GM12878 (cell line): Measurements from ENCODE around the gene CSAD. TPM values are rescaled to one million over a fixed set of nuclear protein-coding genes. Genes with fewer than 3 reads are reported as not detected.

Source experiments
- ATAC-seq: fragments of 200-7000 bp; cut with Tn5 transposase; 3 replicates; pipeline ENCODE4 v1.9.1; 2020; ENCODE audit warnings: mild to moderate bottlenecking, moderate library complexity
- BruUV-seq: library from RNA; stranded (reverse); fragments of 400-500 nt; replicated peaks from 2 replicates; lab custom pipeline; 2021; lab: Mats Ljungman, UMichigan
- CTCF ChIA-PET: fragments of 300-600 bp; sonication (Branson Sonifier 250); formaldehyde crosslinking; extraction: SDS; loops from one replicate; lab custom pipeline; 2021; ENCODE audit warnings: inconsistent platforms; lab: Yijun Ruan, JAX
- POLR2A ChIA-PET: fragments of 350-600 bp; formaldehyde crosslinking; extraction: SDS; loops from one replicate; lab custom pipeline; 2021; ENCODE audit warnings: inconsistent platforms; lab: Charles Lee
- RAD21 ChIA-PET: fragments of 300-600 bp; sonication (Branson Sonifier 250); formaldehyde crosslinking; loops from one replicate; lab custom pipeline; 2023; ENCODE audit warnings: antibody characterized with exemption; ENCODE audit not compliant: unreplicated experiment; lab: Charles Lee
- SMC1A ChIA-PET: fragments of 300-600 bp; sonication (Branson Sonifier 250); formaldehyde crosslinking; loops from one replicate; lab custom pipeline; 2023; ENCODE audit not compliant: unreplicated experiment, uncharacterized antibody; lab: Charles Lee
- DNase-seq: peaks from one replicate; pipeline ENCODE4 v3.0.0-alpha.2; 2011; ENCODE audit warnings: low read depth, low spot score
- FAIRE-seq: peaks from 3 replicates; lab custom pipeline; 2011; peaks lifted over from hg19 to GRCh38; lab: Jason Lieb, UNC
- H2AFZ ChIP-seq: 2 replicates; pipeline ENCODE4 v1.6.0; 2011; ENCODE audit warnings: low read depth, low read length, control low read depth; ENCODE audit not compliant: control insufficient read depth
- H3K27ac ChIP-seq: 2 replicates; pipeline ENCODE4 v1.5.1; 2011; ENCODE audit warnings: control low read depth; ENCODE audit not compliant: control insufficient read depth, insufficient read depth
- H3K27me3 ChIP-seq, 2 experiments: replicated peaks in 1 of 2; 2 replicates each; pipeline versions ENCODE4 v1.6.0 to v1.6.1; 2011; ENCODE audit warnings: low read length in 1 of 2; ENCODE audit not compliant: control insufficient read depth in 2 of 2, insufficient read depth in 2 of 2
- H3K36me3 ChIP-seq, 2 experiments: 2 replicates each; pipeline ENCODE4 v1.5.1; 2011; ENCODE audit warnings: low read length in 1 of 2; ENCODE audit not compliant: control insufficient read depth in 2 of 2, insufficient read depth in 2 of 2
- H3K4me1 ChIP-seq: 2 replicates; pipeline ENCODE4 v1.6.1; 2011; ENCODE audit warnings: mild to moderate bottlenecking, low read length, moderate library complexity, mixed read lengths; ENCODE audit not compliant: control insufficient read depth, insufficient read depth
- H3K4me2 ChIP-seq: 2 replicates; pipeline ENCODE4 v1.6.0; 2011; ENCODE audit warnings: control low read depth; ENCODE audit not compliant: control insufficient read depth, insufficient read depth
- H3K4me3 ChIP-seq: fragments of 200-600 bp; sonication (generic); 2 replicates; pipeline ENCODE4 v1.5.1; 2016
- H3K79me2 ChIP-seq: 2 replicates; pipeline ENCODE4 v1.6.0; 2011; ENCODE audit warnings: low read length; ENCODE audit not compliant: control insufficient read depth, insufficient read depth
- H3K9ac ChIP-seq: 2 replicates; pipeline ENCODE4 v1.8.0; 2011; ENCODE audit warnings: low read length, control low read depth, mixed read lengths; ENCODE audit not compliant: control insufficient read depth, insufficient read depth
- H3K9me3 ChIP-seq: replicated peaks from 3 replicates; pipeline ENCODE4 v1.5.1; 2011; ENCODE audit warnings: mild to moderate bottlenecking, low read length; ENCODE audit not compliant: control insufficient read depth, insufficient read depth
- H4K20me1 ChIP-seq: 2 replicates; pipeline ENCODE4 v1.6.0; 2011; ENCODE audit not compliant: control insufficient read depth, insufficient read depth
- ASH2L ChIP-seq: fragments of 300-600, 200-600 bp; sonication (generic); IDR thresholded peaks from 2 replicates; pipeline ENCODE4 v1.6.1; 2017; ENCODE audit warnings: low read depth, mild to moderate bottlenecking, borderline replicate concordance
- ATF2 ChIP-seq: IDR thresholded peaks from 2 replicates; pipeline ENCODE4 v1.6.1; 2012; ENCODE audit warnings: low read length, inconsistent platforms
- HCFC1 ChIP-seq: fragments of 150-350 bp; IDR thresholded peaks from 2 replicates; pipeline ENCODE4 v1.6.1; 2014; ENCODE audit warnings: low read length
- NR2C2 ChIP-seq: IDR thresholded peaks from 2 replicates; pipeline ENCODE4 v1.6.1; 2011; ENCODE audit warnings: borderline replicate concordance, low read depth; ENCODE audit not compliant: control insufficient read depth, insufficient read length
- NRF1 ChIP-seq: conservative IDR thresholded peaks from 2 replicates; pipeline ENCODE4 v1.6.1; 2011; ENCODE audit warnings: mild to moderate bottlenecking, low read depth, low read length, improper control_type of control experiment
- PKNOX1 ChIP-seq: fragments of 450-650 bp; IDR thresholded peaks from 2 replicates; pipeline ENCODE4 v1.6.1; 2016; ENCODE audit warnings: mild to moderate bottlenecking
- PML ChIP-seq: IDR thresholded peaks from 2 replicates; pipeline ENCODE4 v1.6.1; 2012; ENCODE audit warnings: low read length, inconsistent platforms
- SKIL ChIP-seq: fragments of 450-650 bp; IDR thresholded peaks from 2 replicates; pipeline ENCODE4 v1.6.1; 2017; ENCODE audit warnings: mild to moderate bottlenecking, low read depth, inconsistent platforms; ENCODE audit not compliant: poor library complexity, severe bottlenecking
- SREBF2 ChIP-seq: IDR thresholded peaks from 2 replicates; pipeline ENCODE4 v1.6.1; 2012; ENCODE audit warnings: mild to moderate bottlenecking, low read length
- WGBS: methylation state at CpG from one replicate; pipeline ENCODE4 v1.1.6; 2016; ENCODE audit warnings: low lambda C conversion rate; ENCODE audit not compliant: insufficient replicate concordance, insufficient coverage; ENCODE audit errors: missing lambda C conversion rate; 5-methylcytosine and 5-hydroxymethylcytosine counted together
- in situ Hi-C: fragments of 300-500 bp; cut with MboI; formaldehyde crosslinking; loops from 9 replicates; pipeline ENCODE4 v1.14.3; 2018; ENCODE audit warnings: mixed read lengths
- intact Hi-C: fragments of 100-400 bp; cut with micrococcal nuclease; formaldehyde crosslinking; loops from one replicate; pipeline ENCODE4 v1.14.2; 2022; ENCODE audit not compliant: unreplicated experiment
- polyA plus RNA-seq, 11 experiments: library from polyadenylated mRNA; depleted of rRNA in 4 of 11; unstranded in 6 of 11; stranded (reverse) in 5 of 11; fragments of >200 nt; fragmentation: Nextera tagmentation in 4 of 11; fragmentation: Illumina TruSeq in 1 of 11; extraction: Ambion mirVana in 4 of 11; extraction: Trizol in 1 of 11; gene quantifications; 1 replicate in 1 of 11; 2 replicates in 10 of 11; pipeline versions ENCODE4 v1.2.1 to v1.2.3, GENCODE V29; 2011 to 2016; ENCODE audit warnings: inconsistent platforms in 2 of 11, missing spikeins in 2 of 11, low read depth in 1 of 11
- total RNA-seq, 4 experiments: library from RNA; depleted of rRNA in 3 of 4; stranded (reverse); fragments of >200 nt in 3 of 4; fragmentation: Illumina TruSeq in 1 of 4; extraction: Trizol in 1 of 4; gene quantifications; 2 replicates each; pipeline versions ENCODE4 v1.2.1 to v1.2.3, GENCODE V29; 2013 to 2021
- TF ChIP-seq, protein P1 (sequence below): fragments of 450-650 bp; formaldehyde crosslinking; IDR thresholded peaks from 2 replicates; pipeline ENCODE4 v1.4.0; 2022; ENCODE audit warnings: mild to moderate bottlenecking, moderate library complexity

CSAD gene
- total and polyA plus RNA-seq, 10 of the 15 experiments (the other 5 are each of a cell fraction or from before 2014, with no cell fraction given), result 1.1 to 20.4 (median 6.2) TPM

GRCh38 chr12:53207042-53207441, 26.3 kb upstream of the CSAD start, which contains the start of gene ITGB7 (continued):
- TF ChIP-seq ATF2 (no peak; the same call in 1 of the 2 replicates), ASH2L (no peak), SKIL (no peak), NR2C2 (no peak)

DNA sequence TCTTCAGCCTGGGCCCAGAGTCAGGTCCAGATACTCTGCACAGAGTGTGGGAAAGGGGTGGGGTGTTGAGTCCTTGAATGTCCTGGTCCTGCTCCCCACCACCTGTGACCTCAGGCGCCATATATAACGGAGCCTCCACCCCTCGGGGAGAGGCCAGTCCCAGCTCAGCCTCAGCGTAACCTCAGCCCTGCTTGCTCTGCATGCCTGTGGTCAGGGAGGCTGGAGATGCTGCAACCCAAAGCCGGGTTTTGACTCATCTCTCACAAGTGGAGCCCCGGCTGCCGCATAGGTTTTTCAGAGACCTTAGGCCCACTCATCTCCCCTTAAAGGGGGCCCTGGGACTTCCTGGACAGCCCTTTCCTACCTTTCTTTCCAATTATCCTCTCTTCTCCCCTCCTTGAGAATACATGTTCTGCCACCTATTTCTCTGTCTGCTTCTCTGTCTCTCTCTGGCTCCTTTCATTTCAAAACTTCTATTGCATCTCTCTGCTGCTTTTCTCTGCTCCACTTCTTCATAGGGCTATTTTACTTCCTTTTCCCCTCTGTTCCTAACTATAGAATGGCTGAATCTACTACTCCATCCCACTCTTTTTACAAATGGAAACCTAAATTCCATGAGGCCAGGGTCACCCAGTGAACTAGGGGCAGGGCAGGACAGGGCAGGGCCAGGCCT, 25.2 kb upstream of the CSAD start:
- in situ Hi-C loops, result no loop called here
- Histone ChIP-seq H3K4me2 (peak overlapping the region; percentile 84), H3K4me1 (peaks cover 54% of the 10 kb centered on the region), H2AFZ (no peak overlapping the region), H4K20me1 (no peaks in the 10 kb centered on the region), H3K79me2 (peaks cover 64% of the 10 kb centered on the region), H3K9me3 (no peaks in the 10 kb centered on the region), H3K36me3 (peaks cover 0 to 7% of the 10 kb centered on the region in 2 experiments; a peak in 3 of 4 replicates), H3K9ac (peak overlapping the region; percentile 90), H3K27ac (peak overlapping the region; percentile 86), H3K27me3 (no peaks in the 10 kb centered on the region), H3K4me3 (peak overlapping the region; percentile 90)
- intact Hi-C loops, result loop anchor here (2.0 kb wide), 1 partner anchor 47 kb away; no protein-coding TSS in a partner anchor
- BruUV-seq, result no TSS peak
- DNase-seq (peak; percentile 87), ATAC-seq (peak; percentile 80), FAIRE-seq (no peak)
- POLR2A ChIA-PET, result interaction anchor here (0.5 to 4.8 kb wide), 9 partner anchors 13 to 154 kb away, joined by 3 to 48 read pairs (median 5); partner anchors contain the start of genes CSAD, ESPL1 and ZNF740
- CTCF ChIA-PET, result interaction anchor here (0.7 to 15.7 kb wide), 9 partner anchors 8 to 85 kb away, joined by 3 to 315 read pairs (median 10); partner anchors contain the start of genes CSAD, ESPL1, PFDN5 and ZNF740
- 1% methylated on average over 7 of the region's 7 CpGs for WGBS
- SMC1A ChIA-PET, result interaction anchor here (1.1 to 16.4 kb wide), 6 partner anchors 10 to 116 kb away, joined by 3 to 155 read pairs (median 14); partner anchors contain the start of genes AAAS, CSAD, ESPL1 and ZNF740
- RAD21 ChIA-PET, result interaction anchor here (0.6 to 6.6 kb wide), 7 partner anchors 14 to 47 kb away, joined by 3 to 58 read pairs (median 8); a partner anchor contains a TSS
- TF ChIP-seq HCFC1 (no peak), NRF1 (no peak), PML (peak; percentile 64; the same call in 1 of the 2 replicates), PKNOX1 (no peak), SREBF2 (no peak)
- TF ChIP-seq, protein P1, sequence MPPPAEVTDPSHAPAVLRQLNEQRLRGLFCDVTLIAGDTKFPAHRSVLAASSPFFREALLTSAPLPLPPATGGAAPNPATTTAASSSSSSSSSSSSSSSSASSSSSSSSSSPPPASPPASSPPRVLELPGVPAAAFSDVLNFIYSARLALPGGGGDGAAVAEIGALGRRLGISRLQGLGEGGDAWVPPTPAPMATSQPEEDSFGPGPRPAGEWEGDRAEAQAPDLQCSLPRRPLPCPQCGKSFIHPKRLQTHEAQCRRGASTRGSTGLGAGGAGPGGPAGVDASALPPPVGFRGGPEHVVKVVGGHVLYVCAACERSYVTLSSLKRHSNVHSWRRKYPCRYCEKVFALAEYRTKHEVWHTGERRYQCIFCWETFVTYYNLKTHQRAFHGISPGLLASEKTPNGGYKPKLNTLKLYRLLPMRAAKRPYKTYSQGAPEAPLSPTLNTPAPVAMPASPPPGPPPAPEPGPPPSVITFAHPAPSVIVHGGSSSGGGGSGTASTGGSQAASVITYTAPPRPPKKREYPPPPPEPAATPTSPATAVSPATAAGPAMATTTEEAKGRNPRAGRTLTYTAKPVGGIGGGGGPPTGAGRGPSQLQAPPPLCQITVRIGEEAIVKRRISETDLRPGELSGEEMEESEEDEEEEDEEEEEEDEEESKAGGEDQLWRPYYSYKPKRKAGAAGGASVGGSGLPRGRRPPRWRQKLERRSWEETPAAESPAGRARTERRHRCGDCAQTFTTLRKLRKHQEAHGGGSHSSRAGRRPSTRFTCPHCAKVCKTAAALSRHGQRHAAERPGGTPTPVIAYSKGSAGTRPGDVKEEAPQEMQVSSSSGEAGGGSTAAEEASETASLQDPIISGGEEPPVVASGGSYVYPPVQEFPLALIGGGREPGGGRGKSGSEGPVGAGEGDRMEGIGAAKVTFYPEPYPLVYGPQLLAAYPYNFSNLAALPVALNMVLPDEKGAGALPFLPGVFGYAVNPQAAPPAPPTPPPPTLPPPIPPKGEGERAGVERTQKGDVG (CRISPR knock-in tag), result no peak
